HCT116 (cell line): ENCODE measurements around the gene SMC6.

Source experiments
- CBX3 ChIP-seq: IDR thresholded peaks from 2 replicates; pipeline ENCODE4 v1.6.1; 2012; ENCODE audit warnings: low read depth
- CTCF ChIP-seq, 3 experiments: fragments of 200-600 bp in 1 of 3; sonication (generic) in 1 of 3; IDR thresholded peaks in 2 of 3; conservative IDR thresholded peaks in 1 of 3; 2 replicates each; pipeline ENCODE4 v1.5.1; 2012 to 2017; ENCODE audit warnings: low read depth in 2 of 3, low read length in 2 of 3, antibody characterized with exemption in 1 of 3, borderline replicate concordance in 1 of 3, control low read depth in 1 of 3, mild to moderate bottlenecking in 1 of 3, mixed read lengths in 1 of 3, mixed run types in 1 of 3, moderate library complexity in 1 of 3; ENCODE audit not compliant: insufficient read depth in 1 of 3
- FOSL1 ChIP-seq: IDR thresholded peaks from 2 replicates; pipeline ENCODE4 v1.6.1; 2012; ENCODE audit warnings: low read depth
- POLR2A ChIP-seq: IDR thresholded peaks from 2 replicates; pipeline ENCODE4 v1.7.0; 2011; ENCODE audit warnings: borderline replicate concordance; ENCODE audit not compliant: insufficient read depth, insufficient read length; ENCODE audit errors: extremely low read depth
- POLR2AphosphoS5 ChIP-seq: IDR thresholded peaks from 2 replicates; pipeline ENCODE4 v1.6.1; 2011; ENCODE audit warnings: mild to moderate bottlenecking, low read depth, low read length, moderate library complexity
- REST ChIP-seq: IDR thresholded peaks from 2 replicates; pipeline ENCODE4 v1.6.1; 2012; ENCODE audit warnings: low read depth
- SIN3A ChIP-seq: IDR thresholded peaks from 2 replicates; pipeline ENCODE4 v1.6.1; 2012; ENCODE audit warnings: low read depth

GRCh38 chr2:17661460-17661859 lies 92.2 kb downstream of the SMC6 start:
- no peak for TF ChIP-seq CTCF (IDR thresholded peaks at IDR 0.05 in 2 of 3, conservative IDR thresholded peaks at IDR 0.05 in 1 of 3; ENCODE audit: borderline replicate concordance in 1 of 3, insufficient read depth in 1 of 3, low read depth in 2 of 3, low read length in 2 of 3)
- no peak for TF ChIP-seq POLR2A
- no peak for TF ChIP-seq CBX3
- TF ChIP-seq POLR2AphosphoS5 = no peak
- no peak for TF ChIP-seq REST
- no peak for TF ChIP-seq SIN3A
- TF ChIP-seq FOSL1 = no peak
